ENCODE measurements around the gene KDM4B. TPM values are rescaled to one million over a fixed set of nuclear protein-coding genes. Genes with fewer than 3 reads are reported as not detected.

KDM4B gene
- total and polyA plus RNA-seq, 10 of the 15 experiments (the other 5 are each of a cell fraction or from before 2014, with no cell fraction given), result 0.47 to 49.6 (median 16.2) TPM

GRCh38 chr19:4977299-4978174, 8.6 kb downstream of the KDM4B start (continued):
- TF ChIP-seq BHLHE40 (IDR thresholded peaks at IDR 0.05; ENCODE audit: borderline replicate concordance in 1 of 2, low read depth in 2 of 2, low read length in 1 of 2) (no peak), TAF1 (IDR thresholded peaks at IDR 0.05; ENCODE audit: borderline replicate concordance, low read depth, low read length) (no peak), BCL11A (IDR thresholded peaks at IDR 0.05; ENCODE audit: low read depth, low read length) (no peak), E4F1 (IDR thresholded peaks at IDR 0.05; ENCODE audit: borderline replicate concordance, partially characterized antibody) (no peak), SKIL (IDR thresholded peaks at IDR 0.05; ENCODE audit: low read depth, poor library complexity, severe bottlenecking) (no peak), YBX1 (IDR thresholded peaks at IDR 0.05) (no peak), ESRRA (IDR thresholded peaks at IDR 0.05; ENCODE audit: low read length) (no peak)

Measured in GM12878 (cell line).